SHP77 treated with DMSO at 0.1 percent for 48 hours (cell line): ENCODE results near the gene BBS9.

Source experiments
- DNase-seq: peaks from one replicate; lab custom pipeline; 2025; lab: John Stamatoyannopoulos, UW

The BBS9 gene

DNA sequence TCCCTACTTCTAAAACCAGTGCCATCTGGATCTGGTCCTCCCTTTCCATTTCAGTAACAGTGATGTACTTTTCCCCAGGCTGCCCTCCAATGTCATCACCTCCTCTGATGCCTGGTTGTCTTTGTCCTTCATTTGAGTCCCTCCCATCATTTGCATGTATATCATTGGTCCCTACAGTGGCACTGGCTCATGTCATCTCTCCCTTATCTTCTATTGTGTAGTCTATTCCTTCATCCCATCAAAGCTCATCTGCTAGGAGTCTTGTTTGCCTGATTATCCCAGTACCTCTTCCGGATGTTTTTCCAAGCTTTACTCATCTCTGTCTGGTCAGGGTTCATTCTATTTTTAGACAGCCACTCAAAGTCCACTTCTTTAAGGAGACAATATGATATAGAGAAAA, 483.1 kb downstream of the BBS9 start:
- DNase-seq = no peak

DNA sequence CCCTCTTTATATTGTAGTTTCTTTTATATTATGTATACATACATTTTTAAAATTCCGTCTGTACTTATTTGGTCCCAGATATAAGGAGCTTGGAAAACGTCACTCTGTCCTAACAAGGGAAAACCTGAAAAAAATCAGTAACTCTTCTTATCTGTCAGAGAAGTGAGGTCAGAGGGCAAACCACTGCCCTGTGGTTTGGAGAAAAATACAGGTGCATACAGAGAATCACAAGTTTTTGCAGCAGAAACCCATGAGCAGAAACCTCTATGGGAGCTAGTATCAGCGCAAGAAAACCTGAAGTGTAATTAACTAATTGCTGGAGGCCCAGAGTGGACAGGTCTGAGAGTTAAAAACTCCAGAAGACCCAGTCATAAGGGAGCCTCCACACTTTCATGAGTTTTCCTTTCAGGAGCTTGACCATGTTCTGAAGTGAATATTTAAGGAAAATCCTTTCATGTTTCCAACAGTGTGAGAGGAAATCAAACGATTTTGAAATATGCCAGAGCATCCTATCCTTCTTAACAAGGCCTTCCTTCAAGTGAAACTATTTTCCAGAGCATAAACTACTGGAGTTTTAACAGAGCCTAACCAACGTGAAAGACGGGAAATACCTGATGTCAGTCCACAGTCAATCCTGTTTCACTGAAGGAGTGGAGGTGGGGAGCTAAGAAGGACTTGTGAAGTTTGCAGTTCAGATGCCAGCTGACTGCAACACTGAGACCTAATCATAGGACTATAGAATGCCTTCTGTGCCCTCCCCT, 485.2 kb downstream of the BBS9 start:
- no peak for DNase-seq

- DNase-seq = no peak
Observed at GRCh38 chr7:33616752-33617151, 487.4 kb downstream of the BBS9 start.

DNA sequence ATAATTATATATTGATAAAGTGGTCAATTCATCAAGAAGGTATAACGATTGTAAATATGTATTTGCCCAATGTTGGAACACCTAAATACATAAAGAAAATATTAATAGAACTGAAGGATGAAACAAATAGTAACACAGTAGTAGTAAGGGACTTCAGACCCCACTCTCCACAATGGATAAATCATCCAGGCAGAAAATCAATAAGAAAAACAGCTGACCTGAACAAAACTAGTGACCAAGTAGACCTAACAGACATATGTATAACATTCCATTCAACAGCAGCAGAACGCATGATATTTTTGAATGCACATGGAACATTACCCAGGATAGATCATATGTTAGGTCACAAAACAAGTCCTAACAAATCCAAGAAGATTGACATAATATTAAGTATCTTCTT, 489.9 kb downstream of the BBS9 start:
- no peak for DNase-seq

GRCh38 chr7:33623267-33623666, 493.9 kb downstream of the BBS9 start:
- DNase-seq = no peak

- no peak for DNase-seq
Observed at GRCh38 chr7:33624215-33624614, 494.9 kb downstream of the BBS9 start.

- DNase-seq = no peak
Observed at GRCh38 chr7:33626869-33627268, 497.5 kb downstream of the BBS9 start.

DNA sequence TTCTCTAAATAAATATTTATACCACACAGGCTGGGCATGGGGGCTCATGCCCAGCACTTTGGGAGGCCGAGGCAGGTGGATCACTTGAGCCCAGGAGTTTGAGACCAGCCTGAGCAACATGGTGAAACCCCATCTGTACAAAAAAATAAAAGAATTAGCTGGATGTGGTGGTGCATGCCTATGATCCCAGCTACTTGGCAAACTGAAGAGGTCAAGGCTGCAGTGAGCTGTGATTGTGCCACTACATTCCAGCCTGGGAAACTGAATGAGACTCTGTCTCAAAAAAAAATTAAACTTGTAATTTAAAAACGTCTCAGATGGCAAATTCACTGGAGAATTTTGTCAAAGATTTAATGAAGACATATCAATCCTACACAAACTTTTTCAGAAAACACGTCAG, 498.4 kb downstream of the BBS9 start:
- no peak for DNase-seq

GRCh38 chr7:33628894-33629293, 499.5 kb downstream of the BBS9 start:
- DNase-seq = no peak

- no peak for DNase-seq
Observed at GRCh38 chr7:33630359-33630758, 501.0 kb downstream of the BBS9 start.

DNA sequence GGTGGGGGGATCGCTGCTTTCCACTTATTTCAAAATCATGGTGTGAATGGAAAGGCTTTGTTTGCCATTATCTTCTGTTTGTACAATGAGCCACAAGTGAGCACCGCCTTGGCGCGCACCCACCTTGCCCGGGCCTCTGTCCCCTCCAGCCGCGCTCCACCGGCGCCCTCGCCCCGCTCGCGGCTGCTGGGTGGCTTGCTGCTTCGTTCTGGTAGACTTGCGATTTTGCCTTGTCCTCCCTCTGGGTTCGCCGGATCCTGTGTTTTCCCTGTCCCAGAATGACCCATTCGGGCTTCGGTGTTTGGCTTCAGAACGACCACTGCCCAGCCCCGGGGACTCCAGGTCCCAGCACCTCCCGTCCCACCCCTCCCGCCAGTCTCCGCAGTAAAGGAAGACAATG, 503.0 kb downstream of the BBS9 start:
- no peak for DNase-seq

- DNase-seq = no peak
Observed at GRCh38 chr7:33632840-33633525, 503.6 kb downstream of the BBS9 start.

DNA sequence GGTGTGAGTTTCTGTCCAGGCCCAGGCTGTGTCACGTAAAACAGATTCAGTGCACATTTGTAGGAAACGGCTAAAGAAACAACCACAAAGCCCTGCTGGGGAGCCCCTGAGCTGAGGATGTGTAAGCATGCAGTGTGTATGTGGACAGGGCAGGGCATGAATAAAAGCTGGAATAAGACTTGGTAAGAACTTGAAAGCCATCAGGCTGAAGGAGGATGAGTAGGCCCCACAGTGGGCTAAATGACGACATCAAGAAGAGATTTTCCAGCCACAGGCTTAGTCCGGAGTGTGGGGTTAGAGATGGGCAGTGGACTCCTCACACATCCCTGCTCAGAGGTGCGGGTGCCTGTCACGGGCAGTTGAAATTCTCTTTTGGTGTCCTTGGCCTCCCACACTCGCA, 505.2 kb downstream of the BBS9 start:
- DNase-seq = no peak

DNA sequence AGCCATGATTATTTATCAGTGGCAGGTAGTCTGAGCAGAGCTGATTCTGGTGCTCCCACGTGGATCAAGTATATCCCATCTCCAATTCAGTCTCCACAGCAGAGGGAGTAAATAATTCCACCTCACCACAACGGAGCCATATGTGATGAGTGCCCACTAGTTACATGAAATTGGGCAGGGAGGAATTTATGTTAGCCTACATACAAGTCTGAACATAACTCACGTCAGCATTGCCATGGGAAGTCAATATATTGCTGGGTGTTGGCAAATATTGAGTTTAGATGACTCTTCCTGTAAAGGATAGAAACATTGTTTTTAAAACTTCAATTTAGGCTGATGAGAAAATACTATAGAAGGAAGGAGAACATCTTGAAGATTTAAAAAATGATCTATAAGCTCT, 507.0 kb downstream of the BBS9 start:
- DNase-seq = no peak

- DNase-seq = no peak
Observed at GRCh38 chr7:33639552-33640197, 510.3 kb downstream of the BBS9 start.

DNA sequence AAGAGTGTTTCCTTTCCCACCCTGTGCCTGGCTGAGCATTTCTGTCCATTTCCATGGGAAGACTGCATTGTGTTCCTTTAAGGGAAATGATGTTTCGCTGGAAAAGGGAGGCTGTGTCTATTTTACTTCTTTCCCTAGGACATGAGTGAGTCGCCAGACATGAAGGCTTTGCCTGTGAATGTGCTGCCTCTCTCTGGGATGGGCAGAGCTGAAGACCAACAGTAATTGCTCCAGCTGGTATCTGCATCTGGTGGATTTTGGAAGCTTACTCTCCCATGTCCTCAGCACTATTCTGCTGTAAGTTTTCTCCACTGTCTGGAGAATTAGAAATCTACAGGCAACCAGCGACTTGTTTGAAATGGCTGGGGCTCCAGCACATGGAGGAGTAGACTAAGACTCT, 511.4 kb downstream of the BBS9 start:
- DNase-seq = no peak

- no peak for DNase-seq
Observed at GRCh38 chr7:33642312-33642711, 512.9 kb downstream of the BBS9 start.

DNA sequence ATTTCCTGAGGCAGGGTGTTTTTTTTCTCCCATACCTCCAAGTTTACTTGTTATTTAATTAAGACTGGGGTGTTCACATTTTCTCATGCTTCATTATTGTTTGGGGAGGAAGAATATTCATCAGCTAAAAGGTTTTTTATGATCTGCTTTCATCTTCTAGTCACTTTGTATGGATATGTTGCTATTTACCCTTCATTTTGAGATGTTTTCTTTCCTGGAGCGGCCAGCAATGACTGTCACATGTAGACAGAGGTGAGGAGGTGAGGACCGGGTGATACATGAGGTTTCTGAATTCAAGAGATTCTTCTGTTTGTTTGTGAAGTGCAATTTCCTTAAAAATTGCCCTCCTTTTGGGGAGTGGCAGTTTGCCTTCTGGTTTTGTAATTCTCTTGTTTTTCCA, 514.2 kb downstream of the BBS9 start:
- DNase-seq = no peak

GRCh38 chr7:33644489-33644888, 515.1 kb downstream of the BBS9 start:
- DNase-seq = no peak

GRCh38 chr7:33645104-33645503, 515.7 kb downstream of the BBS9 start:
- no peak for DNase-seq

DNA sequence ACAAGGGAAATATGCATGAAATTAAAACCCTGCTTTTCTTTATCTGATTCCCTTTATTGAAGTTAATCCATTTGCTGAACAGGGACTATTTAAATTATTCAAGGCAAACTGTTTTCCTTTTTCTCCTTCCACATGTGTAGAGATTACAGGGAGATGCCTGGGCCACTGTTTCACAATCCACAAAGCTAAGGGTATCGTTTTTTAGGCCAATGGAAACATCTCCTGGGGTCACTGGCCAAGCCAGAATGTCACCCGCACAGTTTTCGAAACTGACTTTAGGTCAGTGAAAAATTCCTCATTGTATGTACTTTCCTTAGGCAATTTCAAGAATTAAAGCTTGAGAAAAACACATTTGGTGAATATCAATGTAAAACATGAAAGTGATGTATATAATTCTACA, 516.8 kb downstream of the BBS9 start:
- DNase-seq = no peak

DNA sequence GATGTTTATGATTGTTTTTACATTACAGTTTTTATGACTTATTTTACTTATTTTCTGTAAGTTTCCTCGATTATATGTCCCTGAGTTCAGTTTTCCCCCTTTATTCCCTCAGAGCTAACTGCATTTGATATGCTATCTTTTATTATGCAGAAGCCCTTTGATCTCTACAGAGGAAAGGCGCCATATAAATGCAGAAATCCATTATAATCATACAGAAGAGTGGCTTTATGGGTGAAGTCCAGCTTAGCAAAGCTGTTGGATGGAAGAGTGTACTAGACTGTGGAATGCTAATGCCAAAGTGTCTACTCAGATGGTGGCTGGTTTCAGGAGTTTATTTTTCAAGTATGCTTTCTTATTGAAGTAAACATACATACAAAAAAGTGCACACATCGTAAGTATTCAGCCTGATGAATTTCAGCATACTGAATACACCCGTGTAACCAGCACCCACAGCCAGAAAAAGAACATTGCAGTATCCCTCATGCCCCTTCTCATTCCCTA, 517.6 kb downstream of the BBS9 start:
- DNase-seq = no peak
